ENCODE measurements around the gene SASH1.
"Not testable (repeated sequence)": the region's sequence is repeated elsewhere in the genome, so short reads cannot be mapped to it uniquely, and the experiment has no call there.

SASH1 gene

GRCh38 chr6:148329596-148330381 lies 12.8 kb upstream of the SASH1 start:
- no peak for DNase-seq

DNA sequence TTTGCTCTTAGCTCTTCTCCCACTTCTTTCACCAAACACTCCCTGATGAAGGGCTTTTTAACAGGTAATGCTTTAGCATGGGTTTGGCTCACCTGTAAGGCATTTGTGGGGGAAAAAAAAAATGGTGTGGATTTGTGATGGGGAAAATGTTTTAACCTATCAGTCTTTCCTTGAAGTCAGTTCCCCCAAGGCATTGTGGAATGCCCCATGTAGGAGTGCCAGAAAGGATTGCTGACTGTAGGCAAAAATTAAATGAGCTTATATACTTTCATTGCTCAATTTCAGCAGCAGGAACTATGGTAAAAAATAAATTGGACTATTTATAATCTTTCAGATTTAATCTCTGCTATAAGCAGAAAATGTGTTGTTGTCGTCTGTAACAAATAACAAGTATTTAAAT lies 10.6 kb upstream of the SASH1 start:
- DNase-seq, result no peak

DNA sequence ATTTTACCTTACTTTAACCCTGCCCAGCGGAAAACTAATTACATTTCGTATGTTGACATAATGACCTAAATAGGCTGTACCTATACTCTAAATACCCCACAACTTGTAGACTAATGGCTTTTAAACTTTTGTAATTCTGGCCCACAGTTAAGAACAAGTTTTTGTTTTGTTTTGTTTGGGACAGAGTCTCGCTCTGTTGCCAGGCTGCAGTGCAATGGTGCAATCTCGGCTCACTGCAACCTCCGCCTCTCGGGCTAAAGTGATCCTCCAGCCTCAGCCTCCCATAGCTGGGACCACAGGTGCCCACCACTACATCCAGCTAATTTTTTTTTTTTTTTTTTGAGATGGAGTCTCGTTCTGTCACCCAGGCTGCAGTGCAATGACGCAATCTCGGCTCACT lies 5.7 kb upstream of the SASH1 start:
- no peak for DNase-seq

DNA sequence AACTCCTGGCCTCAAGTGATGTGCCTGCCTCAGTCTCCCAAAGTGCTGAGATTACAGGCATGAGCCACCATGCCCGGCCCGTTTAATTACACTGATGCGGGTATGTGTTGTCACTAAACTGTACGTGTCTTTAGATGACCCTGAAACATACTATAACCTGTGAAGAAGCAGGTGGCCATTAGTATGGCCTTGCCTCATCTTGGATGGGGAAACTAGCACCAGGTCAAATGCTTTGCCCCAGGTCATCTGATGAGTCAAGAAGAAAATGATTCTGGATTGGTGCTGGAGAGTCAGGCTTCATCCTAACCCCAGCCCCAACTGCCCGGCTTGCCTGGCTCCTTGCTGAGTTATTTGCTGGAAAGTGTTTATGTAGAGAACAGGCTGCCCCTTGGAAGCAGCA lies 2.9 kb upstream of the SASH1 start:
- DNase-seq, result no peak

DNA sequence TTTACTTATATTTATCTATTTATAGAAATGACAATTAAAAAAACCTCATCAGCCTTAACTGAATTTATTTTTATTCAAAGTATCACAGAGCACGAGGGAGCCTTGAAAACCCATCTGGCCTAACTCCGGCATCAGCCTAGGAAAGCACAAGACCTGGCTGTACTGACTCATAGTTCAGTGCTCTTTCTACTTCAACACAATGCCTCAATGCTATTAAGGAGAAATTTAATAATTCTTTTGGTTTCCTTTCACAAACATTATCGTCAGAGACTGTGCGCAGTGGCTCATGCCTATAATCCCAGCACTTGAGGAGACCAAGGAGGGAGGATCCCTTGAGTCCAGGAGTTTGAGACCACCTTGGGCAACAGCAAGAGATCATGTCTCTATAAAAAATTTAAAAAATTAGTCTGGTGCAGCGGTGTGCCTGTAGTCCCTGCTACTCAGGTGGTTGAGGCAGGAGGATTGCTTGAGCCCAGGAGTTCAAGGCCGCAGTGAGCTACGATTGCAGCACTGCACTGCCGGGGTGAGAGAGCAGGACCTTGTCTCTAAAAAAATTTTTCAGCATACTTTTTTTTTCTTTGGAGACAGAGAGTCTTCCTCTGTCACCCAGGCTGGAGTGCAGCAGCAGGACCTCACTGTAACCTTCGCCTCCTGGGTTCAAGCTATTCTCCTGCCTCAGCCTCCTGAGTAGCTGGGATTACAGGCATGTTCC lies 1.9 kb upstream of the SASH1 start:
- no peak for DNase-seq

DNA sequence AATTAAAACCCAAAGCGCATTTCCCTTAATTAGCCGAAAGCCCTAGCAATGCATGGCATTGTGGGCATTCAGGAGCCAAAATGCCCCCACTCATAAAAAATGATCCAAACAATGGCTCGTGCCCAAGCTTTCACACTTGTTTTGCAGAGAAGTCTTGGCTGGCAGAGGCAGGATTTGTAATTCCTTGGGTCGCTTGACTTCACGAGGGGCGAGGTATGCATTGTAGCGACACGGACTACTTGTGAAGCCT lies 613 bp upstream of the SASH1 start:
- DNase-seq, result no peak

- no peak for DNase-seq
Measured at GRCh38 chr6:148343047-148343782, 577 bp downstream of the SASH1 start.

DNA sequence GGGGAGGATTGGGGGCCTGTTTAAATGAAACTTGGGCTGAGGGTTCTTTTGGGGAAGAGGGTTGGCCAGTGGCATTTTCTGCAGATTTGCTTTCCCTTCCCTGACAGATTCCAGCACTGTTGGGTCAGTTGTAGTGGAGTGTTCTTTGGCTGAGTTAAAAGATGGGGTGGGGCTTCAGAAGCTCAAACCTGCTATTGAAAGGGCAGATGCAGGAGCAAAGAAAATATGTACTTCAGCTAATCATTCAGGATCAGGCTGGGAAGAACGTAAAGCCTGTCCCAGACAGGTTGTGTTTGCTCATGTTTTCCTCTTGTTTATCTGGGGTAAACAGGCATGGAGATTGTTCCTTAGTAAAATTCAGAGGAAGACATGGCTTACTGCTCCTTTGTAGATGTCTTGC lies 2.5 kb downstream of the SASH1 start:
- no peak for DNase-seq

DNA sequence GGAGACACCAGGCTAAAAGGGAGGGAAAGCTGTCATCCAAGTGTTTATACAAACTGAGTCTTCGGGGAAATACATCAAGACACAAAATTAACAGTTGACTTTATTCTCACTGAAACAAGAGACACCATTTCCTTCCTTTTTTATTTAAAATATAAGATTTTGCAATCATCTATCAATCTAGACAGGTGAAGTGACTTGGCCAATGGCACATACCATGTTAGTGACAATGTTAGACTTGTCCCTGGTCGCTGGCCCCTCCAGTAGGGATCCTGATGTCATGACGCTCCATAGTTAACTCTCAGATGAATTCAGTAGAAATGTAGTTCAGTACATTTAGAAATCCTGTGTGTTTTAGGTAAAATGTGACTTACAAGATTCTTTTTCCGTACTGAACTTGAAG lies 2.9 kb downstream of the SASH1 start:
- DNase-seq, result no peak

DNA sequence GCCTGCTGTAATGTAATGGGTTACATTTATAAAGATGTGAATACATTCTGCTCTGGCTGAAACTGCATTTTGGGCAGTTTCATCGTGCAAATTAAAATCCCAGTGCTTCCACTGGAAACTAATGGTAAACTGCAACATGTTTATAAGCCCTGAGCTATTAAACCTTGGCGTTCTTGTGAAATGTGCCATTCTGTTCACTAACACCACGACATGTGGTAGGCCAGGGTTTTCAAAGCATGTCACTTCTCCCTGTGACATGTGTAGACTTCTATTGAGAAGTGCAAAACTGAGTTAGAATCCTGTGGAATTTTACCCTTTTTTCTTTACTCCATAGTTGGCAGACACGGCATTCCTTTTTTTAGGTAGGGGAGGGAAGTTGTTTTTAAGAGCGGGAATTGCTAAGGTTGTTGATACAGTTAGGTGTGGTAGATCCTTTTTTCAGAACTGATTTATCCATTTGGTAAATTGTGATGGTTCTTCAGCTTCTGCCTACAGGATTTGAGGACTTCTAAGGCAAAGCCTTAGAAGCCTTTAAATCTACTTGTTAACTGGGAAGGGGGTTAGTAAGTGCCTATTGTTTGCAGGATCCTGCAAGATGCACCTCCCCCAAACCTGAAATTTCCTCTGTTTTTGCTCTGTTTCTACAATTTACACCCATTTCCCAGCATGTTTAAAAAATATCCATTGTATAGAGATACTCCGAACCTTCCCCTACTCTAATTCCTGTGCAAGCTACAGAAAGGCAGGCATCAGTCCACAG lies 4.2 kb downstream of the SASH1 start:
- DNase-seq, result no peak

DNA sequence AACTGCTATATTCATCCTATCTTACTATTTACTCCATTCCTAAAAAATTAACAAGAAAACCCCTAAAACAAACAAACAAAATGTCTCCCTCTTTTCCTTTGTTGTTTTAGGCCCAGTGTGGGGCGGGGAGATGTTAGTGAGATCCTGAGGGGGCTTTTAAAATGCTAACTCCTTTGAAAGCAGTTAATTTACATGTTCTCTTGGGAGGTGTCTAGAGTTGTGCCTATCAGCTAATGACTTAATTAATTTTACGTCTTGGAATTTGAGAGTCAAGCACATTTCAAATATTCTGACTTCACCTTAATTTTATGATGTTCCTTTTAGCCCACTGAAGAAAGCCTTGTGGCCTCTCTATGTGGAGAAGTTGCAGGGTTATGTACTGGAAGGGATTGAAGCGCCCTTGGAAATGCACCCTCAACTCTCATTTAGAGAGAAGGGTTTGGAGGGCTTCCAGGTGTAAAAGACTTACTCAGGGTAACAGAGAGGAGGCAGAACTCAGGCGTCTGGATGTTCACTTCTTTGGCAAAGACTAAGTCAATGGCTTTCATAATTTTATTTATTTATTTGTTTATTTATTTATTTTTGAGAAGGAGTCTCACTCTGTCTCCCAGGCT lies 4.9 kb downstream of the SASH1 start:
- DNase-seq, result no peak

GRCh38 chr6:148348335-148348734 lies 5.7 kb downstream of the SASH1 start:
- DNase-seq, result no peak

- DNase-seq, result no peak
Measured at GRCh38 chr6:148348778-148349177, 6.1 kb downstream of the SASH1 start.

DNA sequence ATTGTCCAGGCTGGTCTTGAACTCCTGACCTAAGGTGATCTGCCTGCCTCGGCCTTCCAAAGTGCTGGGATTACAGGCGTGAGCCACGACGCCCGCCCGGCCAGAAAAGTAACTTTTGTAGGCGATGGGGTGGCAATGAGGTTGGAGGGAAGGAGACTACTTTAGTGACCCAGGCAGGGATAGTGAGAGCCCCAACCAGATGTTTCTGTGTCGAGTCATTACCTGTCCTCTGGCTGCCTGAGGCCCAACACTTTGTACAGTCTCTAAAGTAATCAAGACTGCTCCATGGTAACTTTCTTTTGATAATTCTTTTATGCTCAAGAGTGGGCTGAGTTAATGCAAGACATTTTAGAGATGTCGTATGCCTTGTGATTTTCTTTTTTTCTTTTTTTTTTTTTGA lies 6.8 kb downstream of the SASH1 start:
- DNase-seq, result no peak

GRCh38 chr6:148351309-148351708 lies 8.7 kb downstream of the SASH1 start:
- DNase-seq, result no peak

DNA sequence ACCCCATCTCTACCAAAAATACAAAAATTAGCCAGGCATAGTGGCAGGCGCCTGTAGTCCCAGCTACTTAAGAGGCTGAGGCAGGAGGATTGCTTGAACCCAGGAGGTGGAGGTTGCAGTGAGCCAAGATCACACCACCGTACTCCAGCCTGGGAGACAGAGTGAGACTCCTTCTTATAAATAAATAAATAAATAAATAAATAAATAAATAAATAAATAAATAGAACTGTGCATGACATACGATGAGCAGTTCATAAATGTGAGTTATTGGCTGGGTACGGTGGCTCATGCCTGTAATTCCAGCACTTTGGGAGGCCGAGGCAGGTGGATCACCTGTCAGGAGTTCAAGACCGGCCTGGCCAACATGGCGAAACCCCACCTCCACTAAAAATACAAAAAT lies 9.8 kb downstream of the SASH1 start:
- not testable (repeated sequence) for DNase-seq

DNA sequence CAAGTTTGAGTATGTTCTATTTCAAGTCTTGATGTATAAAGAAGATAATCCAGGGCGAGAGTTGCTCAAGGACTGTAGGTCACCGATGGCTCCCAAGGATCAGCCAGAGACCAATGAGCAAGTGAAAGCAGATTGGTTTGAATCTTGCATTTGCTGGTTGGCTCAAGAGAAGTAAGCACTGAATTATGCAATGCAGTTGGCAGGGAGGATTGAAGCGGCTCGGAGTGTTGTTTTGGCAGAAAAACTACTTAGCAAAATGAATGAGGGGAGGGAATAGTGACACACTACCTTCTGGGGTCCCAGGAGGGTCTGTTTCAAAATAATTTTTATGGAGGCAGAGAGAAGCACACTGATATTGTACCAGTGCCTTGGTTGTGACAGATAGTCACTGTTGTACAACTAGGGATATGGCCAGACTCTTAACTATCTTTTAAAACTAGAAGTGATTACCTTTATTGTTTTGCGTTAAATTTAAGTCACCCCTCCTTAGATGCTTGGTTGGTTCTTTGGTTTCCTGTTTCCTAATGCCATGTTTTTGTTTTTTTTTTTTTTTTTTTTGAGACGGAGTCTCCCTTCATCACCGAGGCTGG lies 15.7 kb downstream of the SASH1 start:
- DNase-seq, result no peak

DNA sequence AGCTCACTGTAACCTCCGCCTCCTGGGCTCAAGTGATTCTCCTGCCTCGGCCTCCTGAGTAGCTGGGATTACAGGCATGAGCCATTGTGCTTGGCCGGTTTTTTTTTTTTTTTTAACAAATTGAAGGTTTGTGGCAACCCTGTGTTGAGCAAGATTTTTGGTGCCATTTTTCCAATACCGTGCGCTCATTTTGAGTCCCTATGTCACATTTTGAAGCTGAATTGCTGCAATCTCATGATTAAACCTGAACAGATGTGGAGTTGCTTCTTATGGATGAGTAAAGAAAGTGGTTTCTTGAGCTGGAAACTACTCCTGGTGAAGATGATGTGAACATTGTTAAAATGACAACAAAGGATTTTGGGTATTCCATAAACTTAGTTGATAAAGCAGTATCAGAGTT lies 16.6 kb downstream of the SASH1 start:
- DNase-seq, result no peak

- no peak for DNase-seq
Measured at GRCh38 chr6:148364056-148364824, 21.6 kb downstream of the SASH1 start.

DNA sequence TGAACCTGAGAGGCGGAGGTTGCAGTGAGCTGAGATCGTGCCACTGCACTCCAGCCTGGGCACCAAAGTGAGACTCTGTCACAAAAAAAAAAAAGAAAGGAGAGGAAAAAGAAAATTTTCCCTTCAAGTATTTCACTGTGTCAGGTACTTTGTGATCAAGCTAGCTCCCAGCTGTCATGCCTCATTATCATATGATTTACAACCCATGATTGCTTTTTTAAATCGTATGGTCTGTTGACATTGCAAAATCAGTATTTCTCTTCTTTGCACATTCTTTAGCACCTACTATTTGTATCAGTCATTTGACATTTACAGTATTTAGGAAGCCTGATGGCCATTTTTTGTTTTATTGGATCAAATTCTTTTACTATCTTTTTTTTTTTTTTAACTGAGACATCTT lies 22.4 kb downstream of the SASH1 start:
- no peak for DNase-seq

DNA sequence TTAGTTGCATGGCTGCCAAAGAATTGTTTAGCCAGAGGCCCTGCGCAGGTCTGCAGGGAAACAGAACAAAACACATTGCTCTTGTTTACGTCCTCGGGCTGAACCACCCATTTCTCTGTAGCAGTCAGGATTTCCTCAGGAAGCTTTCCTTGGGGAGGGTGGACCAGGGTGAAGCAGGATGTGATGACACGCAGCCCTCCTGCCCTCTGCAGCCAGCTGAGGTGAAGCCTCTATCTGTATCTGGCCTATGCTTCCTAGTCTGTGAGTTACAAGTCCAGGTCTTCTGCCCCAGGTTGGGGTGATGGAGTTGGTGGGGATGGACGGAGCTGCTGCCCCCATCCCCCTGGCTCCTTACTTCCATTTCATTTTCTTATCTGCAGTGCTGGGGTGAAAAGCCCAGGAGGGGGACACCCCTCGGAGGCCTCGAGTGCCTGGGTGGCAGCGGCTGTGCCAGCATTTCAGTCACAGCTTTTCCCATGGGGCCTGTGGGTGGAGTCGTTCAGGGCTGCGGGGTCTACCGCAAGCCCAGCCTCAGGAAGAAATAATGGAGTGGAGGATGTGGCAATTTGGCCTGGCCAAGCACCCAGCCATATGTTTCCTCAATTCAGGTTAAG lies 24.9 kb downstream of the SASH1 start:
- DNase-seq, result no peak

Measured in stimulated activated CD4-positive, alpha-beta T cell treated with anti-CD3 and anti-CD28 coated beads, Interleukin-4, amount 100 ng/mL, for 4 hours (primary cell).